GM12872 (cell line): Measurements from ENCODE around the gene DCTN2.

Source experiments
- CTCF ChIP-seq: IDR thresholded peaks from 3 replicates; pipeline ENCODE4 v1.5.1; 2011; ENCODE audit warnings: low read depth, mild to moderate bottlenecking, low read length, moderate library complexity; ENCODE audit not compliant: insufficient read depth

DCTN2 gene

GRCh38 chr12:57522887-57523705 is 23.9 kb downstream of the DCTN2 start:
- no peak; the same call in 2 of the 3 replicates for TF ChIP-seq CTCF

GRCh38 chr12:57522011-57522886 is 24.7 kb downstream of the DCTN2 start, which contains the start of gene MBD6:
Gene MBD6 (plus strand): TSS chr12:57522824. CDS start chr12:57524304, 1,480 bp downstream.
- TF ChIP-seq CTCF = no peak

GRCh38 chr12:57521525-57522010 is 25.4 kb downstream of the DCTN2 start:
- TF ChIP-seq CTCF = no peak

GRCh38 chr12:57520053-57520818 is 26.8 kb downstream of the DCTN2 start, which contains the start of gene DDIT3:
Gene DDIT3 (minus strand): TSS chr12:57520514. CDS start chr12:57517406, 3,108 bp downstream.
- no peak for TF ChIP-seq CTCF

GRCh38 chr12:57519796-57520052 is 27.3 kb downstream of the DCTN2 start:
- no peak for TF ChIP-seq CTCF

GRCh38 chr12:57518920-57519795 is 27.8 kb downstream of the DCTN2 start:
- TF ChIP-seq CTCF = no peak
